Measurements from ENCODE around the gene ZP1.
"Not testable (repeated sequence)": the region's sequence is repeated elsewhere in the genome, so short reads cannot be mapped to it uniquely, and the experiment has no call there.

The ZP1 gene

DNA sequence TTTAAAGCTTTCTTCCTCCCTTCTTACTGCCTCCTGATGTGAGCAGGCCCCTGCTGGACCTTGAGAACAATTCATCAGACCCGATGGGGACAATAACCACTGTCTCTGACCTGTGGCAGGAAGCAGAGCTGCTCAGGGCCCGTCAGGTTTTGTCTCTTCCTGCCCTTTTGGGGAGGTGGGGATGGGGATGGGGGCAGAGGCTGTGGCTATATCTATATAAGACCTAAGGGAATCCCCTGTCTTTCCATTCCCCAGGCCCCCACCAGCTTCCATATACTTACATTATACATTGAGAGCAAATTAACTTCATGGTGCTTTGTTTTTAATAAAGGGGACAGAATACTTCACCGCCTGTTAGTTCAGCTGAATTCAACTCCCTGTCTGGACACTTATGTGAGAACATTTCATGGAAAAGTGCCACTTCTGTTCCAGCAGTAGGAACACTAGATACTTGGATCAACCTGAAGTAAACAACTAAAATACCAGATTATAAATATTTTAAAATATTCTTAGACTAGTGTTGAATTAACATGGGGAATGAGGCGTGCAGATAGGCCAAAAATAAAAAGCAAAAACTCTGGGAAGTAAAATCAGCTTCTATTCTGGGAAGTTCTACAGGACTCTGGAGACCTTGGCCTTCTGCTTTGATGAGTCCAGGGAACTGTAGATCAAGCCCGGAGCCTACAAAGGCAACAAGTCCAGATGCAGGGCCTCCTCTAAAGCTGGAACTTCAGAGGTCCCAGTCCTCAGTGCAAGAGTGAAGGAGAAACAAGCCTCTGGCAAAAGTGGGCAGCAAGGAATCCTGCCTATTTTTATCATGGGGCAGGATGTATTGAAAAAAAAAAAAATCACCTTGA is 11.1 kb downstream of the ZP1 start:
- no peak for DNase-seq (ENCODE audit: low read depth)

DNA sequence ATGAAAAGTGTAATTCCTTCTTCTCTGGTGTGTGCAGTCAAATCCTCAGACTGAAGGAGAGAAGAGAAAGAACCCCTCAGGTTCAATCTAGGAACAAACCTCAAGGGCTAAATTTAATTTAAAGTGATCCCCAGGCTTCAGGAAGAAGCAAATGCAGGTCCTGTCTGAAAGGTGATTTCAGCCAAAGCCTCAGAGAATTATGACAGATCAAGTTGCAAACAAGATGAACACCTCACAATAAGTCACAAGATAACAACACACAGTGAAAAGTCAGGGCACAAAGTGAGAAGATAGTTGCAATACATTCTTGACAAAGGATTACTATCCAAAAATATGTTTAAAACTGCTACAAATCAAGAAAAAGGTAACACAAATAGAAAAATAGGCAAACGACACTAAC is 11.8 kb downstream of the ZP1 start:
- DNase-seq (ENCODE audit: low read depth), result no peak

- DNase-seq (ENCODE audit: low read depth), result no peak
These were observed 12.7 kb downstream of the ZP1 start for GRCh38 chr11:60879971-60880588.

DNA sequence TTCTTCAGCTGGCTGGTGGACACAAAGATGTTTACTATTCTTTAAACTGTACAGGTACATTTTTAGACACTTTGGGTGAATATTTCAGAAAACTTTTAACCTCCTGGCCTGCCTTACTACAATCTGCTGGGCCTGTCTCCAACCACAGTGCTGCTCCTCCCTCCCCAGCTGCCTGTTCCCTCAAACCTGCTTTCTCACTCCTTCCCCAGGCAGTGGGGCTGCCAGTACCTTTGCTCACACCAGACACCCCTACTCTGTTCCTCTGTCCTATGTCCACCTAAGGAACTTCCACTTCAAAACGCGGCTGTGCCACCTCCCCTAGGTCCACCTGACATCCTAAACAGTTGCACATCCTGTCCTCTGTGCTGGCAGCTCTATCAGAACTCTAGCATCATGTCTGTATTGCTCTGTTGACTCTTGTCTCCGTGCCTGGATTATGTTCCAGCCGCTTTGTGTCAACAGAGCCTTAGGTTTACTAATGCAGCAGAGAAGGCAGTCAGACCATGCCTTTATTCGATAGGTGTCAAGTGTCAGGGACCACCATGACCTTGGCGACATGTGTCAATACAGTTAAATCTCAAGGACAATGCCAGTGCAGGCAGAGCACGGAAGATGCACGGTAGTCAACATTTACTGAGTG is 13.4 kb downstream of the ZP1 start:
- DNase-seq (ENCODE audit: low read depth), result no peak

DNA sequence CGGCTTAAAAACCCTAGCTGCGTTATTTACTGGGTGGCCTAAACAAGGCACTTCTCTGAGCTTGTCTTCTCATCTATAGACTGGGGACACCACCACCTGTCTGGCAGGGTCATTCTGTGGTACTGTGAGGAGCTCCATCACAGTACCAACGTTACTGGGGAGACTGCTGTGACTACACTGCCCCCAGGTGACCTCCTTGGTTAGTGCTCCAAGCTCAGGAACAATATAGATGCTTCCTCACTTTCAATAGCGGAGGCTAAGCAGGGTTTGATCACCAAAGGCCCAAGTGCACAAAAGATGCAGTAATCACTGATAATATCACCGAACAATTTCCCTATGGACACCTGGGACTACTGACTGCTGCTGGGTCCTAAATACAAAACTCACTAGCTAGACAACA is 20.2 kb downstream of the ZP1 start:
- no peak for DNase-seq (ENCODE audit: low read depth)

- no peak for DNase-seq (ENCODE audit: low read depth)
These were observed 22.5 kb downstream of the ZP1 start for GRCh38 chr11:60889869-60890311.

GRCh38 chr11:60890696-60891095 is 23.4 kb downstream of the ZP1 start:
- DNase-seq (ENCODE audit: low read depth), result no peak

DNA sequence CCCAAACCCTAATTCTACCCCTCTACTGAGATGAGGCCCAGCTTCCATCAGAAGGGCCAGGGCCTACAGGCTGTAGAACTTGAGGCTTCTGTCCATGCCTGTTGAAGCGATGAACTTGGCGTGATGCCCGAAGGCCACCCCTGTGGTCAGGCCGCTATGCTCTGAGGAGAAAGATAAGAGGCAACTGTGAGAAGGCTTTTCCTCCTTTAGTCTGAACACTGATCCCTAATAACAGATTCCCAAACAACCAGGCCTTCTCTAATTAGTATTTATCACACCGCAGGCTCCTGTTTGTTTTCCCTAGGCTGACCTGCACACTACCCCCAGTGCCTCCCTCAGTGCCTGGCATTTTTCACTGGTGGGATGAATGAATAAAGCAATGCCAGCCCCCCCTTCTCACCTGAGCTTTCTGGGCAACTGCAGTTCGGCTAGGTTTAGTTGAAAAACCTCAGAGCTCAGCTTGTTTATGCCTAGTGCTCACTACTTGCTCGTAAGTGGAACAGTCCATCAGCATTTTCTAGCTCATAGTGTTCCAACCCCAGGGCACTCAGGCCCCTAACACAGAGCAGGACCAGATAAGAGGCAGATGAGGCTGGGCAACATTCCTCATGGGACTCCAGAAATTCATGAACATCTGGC is 23.9 kb downstream of the ZP1 start:
- no peak for DNase-seq (ENCODE audit: low read depth)

- no peak for DNase-seq (ENCODE audit: low read depth)
These were observed 28.3 kb downstream of the ZP1 start for GRCh38 chr11:60895687-60896086.

GRCh38 chr11:60897496-60897895 is 30.2 kb downstream of the ZP1 start:
- DNase-seq (ENCODE audit: low read depth), result no peak

GRCh38 chr11:60899046-60899936 is 31.9 kb downstream of the ZP1 start:
- DNase-seq (ENCODE audit: low read depth), result no peak

DNA sequence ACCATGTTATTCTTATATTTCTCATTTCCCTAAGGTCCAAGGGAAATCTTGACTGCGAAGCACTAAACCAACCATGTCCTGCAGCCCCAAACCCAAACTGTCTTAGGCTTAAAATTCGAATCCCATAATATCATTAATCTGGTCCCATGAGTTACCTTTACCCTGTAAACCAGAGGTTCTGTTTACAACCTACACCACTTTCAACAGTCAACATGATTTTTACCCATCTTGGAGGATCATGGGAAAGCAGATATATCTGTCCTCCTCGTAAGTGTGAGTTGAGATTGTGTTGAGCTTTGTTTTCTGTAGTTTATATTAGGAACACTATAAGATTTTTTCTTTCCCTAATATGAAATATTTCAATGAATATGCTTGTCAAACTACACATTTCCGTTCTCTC is 32.6 kb downstream of the ZP1 start:
- no peak for DNase-seq (ENCODE audit: low read depth)

DNA sequence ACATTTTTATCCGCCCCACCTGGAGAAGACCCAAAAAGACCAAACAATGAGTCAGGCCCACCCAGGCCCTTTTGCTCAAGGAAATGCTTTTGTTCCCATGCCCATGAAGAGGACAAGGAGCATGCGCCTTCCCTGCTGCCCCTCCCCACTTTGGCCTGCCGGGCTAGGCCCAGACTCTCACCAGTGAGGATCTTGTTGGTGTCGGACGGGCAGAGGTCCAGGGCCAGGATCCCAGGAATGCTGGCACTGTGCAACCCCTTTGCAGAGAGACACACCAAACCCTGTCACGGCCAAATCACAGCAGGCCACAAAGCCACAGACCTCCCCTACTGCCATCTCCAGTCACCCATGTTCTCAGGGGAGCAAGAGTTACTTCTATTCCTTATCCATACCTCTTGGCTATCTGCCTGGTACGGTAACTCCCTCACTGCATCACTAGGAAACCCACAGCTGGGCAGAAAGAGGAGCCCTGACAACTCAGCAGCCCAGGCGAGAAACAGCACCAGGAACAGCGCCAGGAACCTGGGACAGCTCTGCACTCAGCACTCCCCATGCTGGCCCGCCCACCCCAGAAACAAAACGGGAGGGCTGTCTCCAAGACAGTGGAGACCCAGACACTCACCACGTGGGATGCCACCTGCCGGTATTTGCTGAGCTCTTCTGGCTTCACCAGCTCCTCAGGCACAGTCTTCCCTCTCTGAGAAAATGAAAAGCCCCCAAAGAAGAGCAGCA is 33.5 kb downstream of the ZP1 start:
- DNase-seq (ENCODE audit: low read depth), result no peak

DNA sequence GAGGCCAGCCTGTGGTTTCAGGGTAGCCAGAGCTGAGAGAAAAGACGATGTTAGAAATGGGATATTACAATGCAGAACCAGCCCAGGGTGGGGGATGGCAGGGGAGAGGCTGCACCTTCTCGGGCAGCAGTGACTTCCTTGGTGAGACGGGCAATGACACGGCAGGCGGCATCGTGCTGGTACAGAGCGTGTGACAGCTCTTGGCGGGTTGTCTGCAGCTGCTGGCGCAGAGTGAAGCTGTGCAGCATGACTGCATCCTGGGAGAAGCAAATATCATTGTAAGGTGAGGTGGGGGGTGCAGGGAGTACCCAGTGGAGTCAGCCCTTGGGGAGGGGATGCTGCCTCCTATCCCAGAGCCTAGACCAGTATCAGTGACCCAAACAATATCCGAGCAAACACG is 35.3 kb downstream of the ZP1 start:
- no peak for DNase-seq (ENCODE audit: low read depth)

- DNase-seq (ENCODE audit: low read depth), result no peak
These were observed 37.7 kb downstream of the ZP1 start for GRCh38 chr11:60905047-60905446.

GRCh38 chr11:60905551-60906113 is 38.3 kb downstream of the ZP1 start:
- DNase-seq (ENCODE audit: low read depth), result no peak

DNA sequence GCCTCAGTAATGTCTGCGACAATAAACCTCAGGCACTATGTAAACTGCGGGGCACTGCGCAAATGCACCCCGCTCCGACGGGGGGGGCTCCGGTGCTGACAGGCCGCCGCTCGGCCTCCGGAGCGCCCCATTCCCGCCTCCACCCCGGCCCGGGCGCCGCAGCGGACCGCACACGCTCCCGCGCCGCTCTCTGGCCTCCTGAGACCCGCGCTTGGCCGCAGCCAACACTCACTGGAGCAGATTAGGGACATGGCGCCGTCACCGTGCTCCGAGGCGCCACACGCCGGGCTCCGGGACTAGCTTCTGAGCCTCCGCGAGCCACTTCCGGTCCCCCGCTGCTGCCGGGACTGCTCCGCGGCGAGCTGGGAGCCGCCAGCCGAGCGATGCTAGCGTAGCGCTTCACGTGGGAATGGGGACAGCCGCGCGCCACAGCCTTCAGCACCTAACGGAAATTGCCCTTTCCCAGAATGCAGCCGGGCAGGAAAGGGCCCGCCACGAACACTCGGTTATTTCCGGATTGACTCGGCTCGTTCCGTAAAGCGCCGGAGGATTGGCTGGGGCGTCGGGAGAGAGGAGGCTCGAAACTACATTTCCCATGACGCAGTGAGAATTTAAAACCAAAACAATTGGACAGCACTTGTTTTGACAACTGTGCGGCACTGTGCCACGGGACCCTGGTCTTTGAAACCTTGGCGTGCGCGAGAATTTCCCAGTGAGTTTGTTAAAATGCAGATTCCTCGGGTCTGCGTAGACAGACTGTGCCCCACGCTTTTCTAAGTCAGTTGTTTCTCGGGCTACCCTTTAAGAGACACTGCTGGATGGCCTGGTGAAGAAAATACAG is 39.0 kb downstream of the ZP1 start, which contains the start of gene PRPF19:
TSS of gene PRPF19 (minus strand) at position 454 of the 841 bp plus-strand sequence. CDS start at position 251, 203 bp downstream.
- DNase-seq (ENCODE audit: low read depth), result peak; percentile 78

- no peak for DNase-seq (ENCODE audit: low read depth)
These were observed 41.5 kb downstream of the ZP1 start for GRCh38 chr11:60908803-60909202.

DNA sequence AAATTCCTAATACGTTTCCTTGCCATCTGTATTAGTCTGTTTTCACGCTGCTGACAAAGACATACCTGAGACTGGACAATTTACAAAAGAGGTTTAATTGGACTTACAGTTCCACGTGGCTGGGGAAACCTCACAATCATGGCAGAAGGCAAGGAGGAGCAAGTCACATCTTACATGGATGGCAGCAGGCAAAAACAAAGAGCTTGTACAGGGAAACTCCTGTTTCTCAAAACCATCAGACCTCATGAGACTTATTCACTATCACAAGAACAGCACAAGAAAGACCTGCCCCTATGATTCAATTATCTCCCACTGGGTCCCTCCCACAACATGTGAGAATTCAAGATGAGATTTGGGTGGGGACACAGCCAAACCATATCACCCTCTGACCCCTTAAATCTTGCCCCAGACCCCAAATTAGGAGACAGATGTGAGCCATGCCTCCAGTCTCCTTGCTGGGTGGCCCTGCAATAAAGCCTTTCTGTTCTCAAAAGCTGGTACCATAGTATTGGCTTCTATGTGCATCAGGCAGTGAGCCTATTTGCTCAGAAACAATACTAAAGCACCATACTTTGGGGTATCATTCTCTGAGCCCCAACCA is 42.4 kb downstream of the ZP1 start:
- not testable (repeated sequence) for DNase-seq (ENCODE audit: low read depth)
